Upper lobe of left lung (tissue), 6 donors: ENCODE measurements around the gene NUDT4B. TPM values are rescaled to one million over a fixed set of nuclear protein-coding genes. Genes with fewer than 3 reads are reported as not detected.
A peak's percentile ranks its signal among the peaks of the same experiment; 100 is the strongest.
"Not testable (repeated sequence)": the region's sequence is repeated elsewhere in the genome, so short reads cannot be mapped to it uniquely, and the experiment has no call there.

Experiments
- ATAC-seq, 2 donors: fragments of 200-7000 bp; cut with Tn5 transposase; one replicate each; pipeline ENCODE4 v1.9.1; 2022; ENCODE audit warnings: mild to moderate bottlenecking in 2 of 2, moderate library complexity in 2 of 2; ENCODE audit not compliant: low FRiP score in 2 of 2
- DNase-seq, 2 donors: peaks; one replicate each; pipeline ENCODE4 v3.0.0-alpha.2; 2019 to 2020
- H3K27ac ChIP-seq, 4 donors: fragments of 200-600 bp; sonication (generic); one replicate each; pipeline ENCODE4 v1.5.1; 2016 to 2019
- H3K27me3 ChIP-seq, 4 donors: fragments of 200-600 bp; sonication (generic); one replicate each; pipeline ENCODE4 v1.5.1; 2017 to 2019
- H3K36me3 ChIP-seq, 4 donors: fragments of 200-600 bp; sonication (generic); one replicate each; pipeline ENCODE4 v1.5.1; 2016 to 2019
- H3K4me1 ChIP-seq, 4 donors: fragments of 200-600 bp; sonication (generic); one replicate each; pipeline ENCODE4 v1.5.1; 2018 to 2019
- H3K4me3 ChIP-seq, 4 donors: fragments of 200-600 bp; sonication (generic); one replicate each; pipeline ENCODE4 v1.5.1; 2017 to 2019; ENCODE audit warnings: mild to moderate bottlenecking in 2 of 4, moderate library complexity in 1 of 4
- H3K9me3 ChIP-seq, 4 donors: fragments of 200-600 bp; sonication (generic); one replicate each; pipeline ENCODE4 v1.5.1; 2018 to 2019
- WGBS, 2 donors: methylation state at CpG; one replicate each; pipeline ENCODE4 v1.1.5; 2017 to 2018; 5-methylcytosine and 5-hydroxymethylcytosine counted together
- total RNA-seq, 6 donors: library from RNA; depleted of rRNA in 4 of 6; stranded (reverse); fragments of >200 nt in 4 of 6; gene quantifications; one replicate each; pipeline versions ENCODE4 v1.1.0 to v1.2.1, GENCODE V29; 2016 to 2021
- donor health status: DM: no; HTN: no; CAD: no; lungs with moderate emphysema.
- donor health status: DM: no; HTN: yes; CAD: no; lungs with severe emphysema.

The NUDT4B gene
- total RNA-seq, 6 donors from 2014 or later: 0.44 to 42.3 (median 6.3) TPM; not detected in 2

DNA sequence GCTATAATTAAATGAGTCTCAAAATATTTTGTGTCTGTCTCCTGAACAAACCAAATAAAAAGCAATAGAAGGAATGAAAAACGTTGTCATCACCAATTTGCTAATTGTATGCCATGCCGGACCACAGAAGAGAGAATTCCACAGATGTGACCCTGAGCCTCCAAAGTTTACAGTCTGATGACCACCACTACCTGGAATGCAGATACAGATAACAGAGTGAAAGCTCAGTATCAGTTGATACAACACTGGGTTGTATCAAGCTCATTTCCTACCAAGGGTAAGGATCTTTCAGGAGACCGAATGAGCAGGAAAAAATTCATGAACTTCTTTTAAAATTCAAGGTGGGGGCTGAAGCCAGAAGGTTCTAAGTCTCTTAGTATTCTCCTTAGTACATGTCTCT, 25.1 kb upstream of the NUDT4B start:
- H3K27ac ChIP-seq, DNase-seq, H3K4me3 ChIP-seq, H3K4me1 ChIP-seq, H3K36me3 ChIP-seq, H3K9me3 ChIP-seq, H3K27me3 ChIP-seq: not testable (repeated sequence)
- peak in 1 of 2 donors; percentile 34 for ATAC-seq
- no CpG with 5 or more reads among the region's 3 CpGs for WGBS, 2 donors

DNA sequence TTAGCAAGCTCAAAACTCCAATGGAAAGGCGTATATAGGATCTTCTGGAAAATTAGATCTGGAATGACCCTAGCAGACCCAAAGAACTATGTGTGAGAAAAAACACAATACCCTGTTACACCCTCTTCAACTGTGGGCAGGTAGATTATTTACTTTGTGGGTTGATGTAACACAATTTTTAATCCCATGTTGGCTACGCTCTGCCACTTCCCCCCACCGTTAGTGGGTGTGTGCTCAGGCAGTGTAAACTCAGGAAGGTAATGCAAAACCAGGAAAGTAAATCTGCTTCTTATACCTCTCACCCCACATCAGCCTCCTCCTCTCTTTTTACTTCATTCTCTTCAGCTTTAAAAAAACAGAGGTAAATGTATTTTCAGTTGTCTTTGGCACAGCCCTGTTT, 23.7 kb upstream of the NUDT4B start:
- H3K4me3 ChIP-seq, H3K27ac ChIP-seq, H3K27me3 ChIP-seq, ATAC-seq, H3K36me3 ChIP-seq, DNase-seq, H3K9me3 ChIP-seq, H3K4me1 ChIP-seq: not testable (repeated sequence)
- no CpG with 5 or more reads among the region's 3 CpGs for WGBS, 2 donors

GRCh38 chr1:148727862-148728261, 20.7 kb upstream of the NUDT4B start:
- not testable (repeated sequence) for H3K27me3 ChIP-seq
- ATAC-seq: peak in 1 of 2 donors; percentile 54

DNA sequence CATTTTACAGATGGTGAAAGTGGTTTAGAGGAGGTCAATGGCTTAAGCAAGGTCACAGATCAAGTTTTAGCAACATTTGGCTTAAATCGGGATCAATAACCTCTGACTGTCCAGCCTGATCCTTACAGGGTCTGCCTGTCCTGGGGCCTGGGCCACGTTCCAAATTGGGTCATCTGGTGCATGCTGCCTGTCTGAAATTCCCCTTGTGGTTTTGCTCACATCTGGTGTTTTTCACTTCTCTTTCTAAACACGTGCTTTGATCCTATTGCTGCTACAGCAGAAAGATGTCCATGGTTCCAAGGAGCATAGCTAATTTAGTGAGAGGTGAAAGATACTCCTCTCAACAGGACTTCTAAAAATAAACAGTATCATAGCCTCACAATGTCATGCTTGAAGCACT, 19.4 kb upstream of the NUDT4B start:
- H3K27ac ChIP-seq, DNase-seq, H3K4me3 ChIP-seq, H3K4me1 ChIP-seq, H3K27me3 ChIP-seq, H3K9me3 ChIP-seq, H3K36me3 ChIP-seq: not testable (repeated sequence)
- ATAC-seq: peak in 1 of 2 donors; percentile 86
- WGBS, 2 donors: no CpG with 5 or more reads among the region's 3 CpGs

More at GRCh38 chr1:148727862-148728261, 20.7 kb upstream of the NUDT4B start:
- DNase-seq, H3K9me3 ChIP-seq, H3K4me1 ChIP-seq, H3K4me3 ChIP-seq, H3K27ac ChIP-seq, H3K36me3 ChIP-seq: not testable (repeated sequence)
- WGBS, 2 donors: no CpG with 5 or more reads among the region's 2 CpGs

DNA sequence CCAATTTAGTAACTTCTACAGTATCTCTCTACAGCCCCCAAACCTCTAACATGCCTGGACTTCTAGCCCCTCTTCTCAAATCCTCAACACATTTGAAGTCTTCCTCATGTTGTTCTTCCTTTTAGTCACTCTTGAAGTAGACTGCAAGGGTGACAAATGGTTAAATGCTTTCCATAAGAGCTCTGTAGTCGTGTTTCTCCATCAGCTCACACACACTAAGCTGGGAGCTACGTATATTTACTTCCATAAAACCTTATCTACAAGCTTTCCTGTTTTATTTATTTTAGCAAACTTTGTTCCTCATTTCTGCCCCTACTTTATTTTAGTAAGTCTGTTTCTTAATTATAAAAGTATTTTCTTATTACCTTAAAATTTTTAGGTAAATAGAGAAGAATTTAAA, 19.0 kb upstream of the NUDT4B start:
- H3K27ac ChIP-seq, DNase-seq, H3K4me3 ChIP-seq, ATAC-seq, H3K4me1 ChIP-seq, H3K27me3 ChIP-seq, H3K9me3 ChIP-seq, H3K36me3 ChIP-seq: not testable (repeated sequence)
- WGBS, 2 donors: no CpG with 5 or more reads among the region's 2 CpGs

- not testable (repeated sequence) for H3K27me3 ChIP-seq, H3K4me1 ChIP-seq, H3K9me3 ChIP-seq, H3K27ac ChIP-seq, H3K4me3 ChIP-seq, H3K36me3 ChIP-seq, DNase-seq
- WGBS, 2 donors: no CpG with 5 or more reads among the region's 4 CpGs
- ATAC-seq: peak; percentile 48 to 54
Observed at GRCh38 chr1:148732277-148732676, 16.3 kb upstream of the NUDT4B start.

DNA sequence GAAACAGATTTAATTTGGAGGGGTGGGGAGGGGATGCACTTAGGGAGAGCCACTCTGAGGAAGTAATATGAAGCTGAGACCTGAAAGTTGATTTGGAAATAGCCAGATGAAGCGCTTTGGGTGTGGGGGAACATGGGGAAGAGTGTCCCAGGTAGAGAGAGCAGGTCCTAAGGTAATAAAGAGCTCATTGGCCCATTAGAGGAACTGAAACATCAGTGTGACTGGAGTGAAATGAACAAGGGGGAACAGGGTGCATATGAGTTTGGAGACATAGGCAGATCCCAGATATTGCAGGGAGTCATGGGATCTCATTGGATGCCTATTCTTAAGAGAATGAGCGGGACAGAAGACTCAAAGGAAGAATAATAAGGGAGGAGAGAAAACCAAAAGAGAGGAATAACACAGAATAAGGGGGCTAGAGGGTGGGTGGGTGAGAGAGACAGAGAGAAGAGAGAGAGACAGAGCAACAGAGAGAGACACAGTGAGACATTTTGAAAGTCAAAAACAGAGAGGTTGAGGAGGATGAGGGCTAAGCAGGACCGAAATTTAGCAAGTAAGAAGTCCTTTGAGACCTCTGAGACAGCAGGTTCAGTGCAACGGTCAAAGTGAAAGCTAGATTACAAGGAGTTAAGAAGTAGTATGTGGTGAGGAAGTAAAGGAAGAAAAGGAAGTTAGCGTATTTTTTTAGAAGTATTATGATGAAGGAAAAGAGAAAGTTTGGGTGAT, 14.8 kb upstream of the NUDT4B start:
- H3K27ac ChIP-seq, ATAC-seq, H3K36me3 ChIP-seq, H3K4me3 ChIP-seq, H3K9me3 ChIP-seq, DNase-seq, H3K27me3 ChIP-seq, H3K4me1 ChIP-seq: not testable (repeated sequence)
- WGBS, 2 donors: no CpG with 5 or more reads among the region's 5 CpGs

- not testable (repeated sequence) for ATAC-seq, DNase-seq, H3K9me3 ChIP-seq, H3K27me3 ChIP-seq, H3K4me3 ChIP-seq, H3K36me3 ChIP-seq, H3K27ac ChIP-seq, H3K4me1 ChIP-seq
- WGBS, 2 donors: no CpG with 5 or more reads among the region's 3 CpGs
Observed at GRCh38 chr1:148734311-148734662, 14.3 kb upstream of the NUDT4B start.

- ATAC-seq: peak; percentile 81 to 87
- no CpG with 5 or more reads among the region's 1 CpG for whole genome bisulfite sequencing, 2 donors
Observed at GRCh38 chr1:148735538-148735937, 13.0 kb upstream of the NUDT4B start.

DNA sequence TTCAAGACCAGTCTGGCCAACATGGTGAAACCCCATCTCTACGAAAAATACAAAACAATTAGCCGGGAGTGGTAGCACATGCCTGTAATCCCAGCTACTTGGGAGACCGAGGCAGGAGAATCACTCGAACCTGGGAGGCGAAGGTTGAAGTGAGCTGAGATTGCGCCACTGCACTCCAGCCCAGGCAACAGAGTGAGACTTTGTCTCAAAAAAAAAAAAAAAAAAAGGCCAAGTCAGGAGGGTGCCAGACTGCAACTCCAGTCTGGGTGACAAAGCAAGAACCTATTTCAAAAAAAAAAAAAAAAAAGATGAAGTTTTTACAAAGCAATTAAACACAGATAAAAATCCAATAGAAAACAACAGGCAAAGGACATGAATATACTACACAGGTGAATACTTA, 9.9 kb upstream of the NUDT4B start:
- not testable (repeated sequence) for DNase-seq, H3K4me1 ChIP-seq, H3K36me3 ChIP-seq, H3K9me3 ChIP-seq, H3K4me3 ChIP-seq, ATAC-seq, H3K27me3 ChIP-seq, H3K27ac ChIP-seq
- no CpG with 5 or more reads among the region's 6 CpGs for WGBS, 2 donors

More at GRCh38 chr1:148735538-148735937, 13.0 kb upstream of the NUDT4B start:
- DNase-seq, H3K36me3 ChIP-seq, H3K4me1 ChIP-seq, H3K4me3 ChIP-seq, H3K27me3 ChIP-seq, H3K9me3 ChIP-seq, H3K27ac ChIP-seq: not testable (repeated sequence)

DNA sequence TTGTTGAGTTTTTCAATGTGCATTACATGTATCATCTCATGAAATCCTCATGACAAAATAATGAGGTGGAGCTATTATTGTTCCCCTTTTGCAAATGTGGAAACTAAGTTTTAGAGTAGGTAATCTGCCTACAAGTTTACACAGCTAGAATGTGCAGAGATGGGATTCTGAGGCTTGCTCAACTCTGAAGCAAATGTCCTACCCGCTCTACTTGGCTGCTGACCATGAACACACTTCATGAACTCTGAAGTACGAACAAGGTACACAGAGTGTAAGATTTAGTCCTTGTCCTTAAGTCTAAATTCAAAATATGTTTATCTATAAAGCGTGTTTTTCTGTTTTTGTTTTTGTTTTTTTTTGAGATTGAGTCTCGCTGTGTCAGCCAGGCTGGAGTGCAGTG, 5.4 kb upstream of the NUDT4B start:
- not testable (repeated sequence) for H3K27me3 ChIP-seq, H3K4me1 ChIP-seq, H3K4me3 ChIP-seq, H3K9me3 ChIP-seq, H3K36me3 ChIP-seq, H3K27ac ChIP-seq, DNase-seq
- WGBS, 2 donors: no CpG with 5 or more reads among the region's 4 CpGs
- ATAC-seq: peak; percentile 14 to 70

- not testable (repeated sequence) for H3K36me3 ChIP-seq, H3K4me1 ChIP-seq, H3K27me3 ChIP-seq, H3K27ac ChIP-seq, H3K9me3 ChIP-seq, DNase-seq, H3K4me3 ChIP-seq
- WGBS, 2 donors: no CpG with 5 or more reads among the region's 9 CpGs
- peak; percentile 65 to 87 for ATAC-seq
Observed at GRCh38 chr1:148743726-148744720, 4.6 kb upstream of the NUDT4B start.

GRCh38 chr1:148749335-148749681, 734 bp downstream of the NUDT4B start:
- ATAC-seq: peak; percentile 95 to 96
- H3K4me3 ChIP-seq, H3K9me3 ChIP-seq, H3K27ac ChIP-seq, H3K36me3 ChIP-seq, H3K4me1 ChIP-seq, H3K27me3 ChIP-seq, DNase-seq: not testable (repeated sequence)
- WGBS, 2 donors: no CpG with 5 or more reads among the region's 5 CpGs
